Mucosa of descending colon (tissue), 3 donors: ENCODE measurements around the gene TSPO. TPM values are rescaled to one million over a fixed set of nuclear protein-coding genes. Genes with fewer than 3 reads are reported as not detected.

Experiments used
- ATAC-seq: fragments of 200-7000 bp; cut with Tn5 transposase; one replicate; pipeline ENCODE4 v1.9.1; 2020; ENCODE audit warnings: mild to moderate bottlenecking, moderate library complexity
- DNase-seq, 3 donors: peaks; one replicate each; pipeline ENCODE4 v3.0.0-alpha.2; 2020
- H3K36me3 ChIP-seq: fragments of 200-600 bp; one replicate; pipeline ENCODE4 v1.8.0; 2021; ENCODE audit warnings: low read depth, mild to moderate bottlenecking
- H3K4me1 ChIP-seq: fragments of 200-600 bp; one replicate; pipeline ENCODE4 v1.8.0; 2021; ENCODE audit warnings: low read depth, mild to moderate bottlenecking
- H3K4me3 ChIP-seq: fragments of 200-600 bp; one replicate; pipeline ENCODE4 v1.8.0; 2021; ENCODE audit warnings: mild to moderate bottlenecking
- H3K9me3 ChIP-seq: fragments of 200-600 bp; one replicate; pipeline ENCODE4 v1.8.0; 2021; ENCODE audit warnings: mild to moderate bottlenecking
- CTCF ChIP-seq: fragments of 200-600 bp; IDR thresholded peaks from one replicate; pipeline ENCODE4 v1.8.0; 2022; ENCODE audit warnings: antibody characterized with exemption, mild to moderate bottlenecking
- intact Hi-C, 2 donors: fragments of 100-400 bp; cut with DNase I in 1 of 2; cut with micrococcal nuclease in 1 of 2; formaldehyde crosslinking; loops; one replicate each; pipeline versions ENCODE4 v1.11.0 to v1.11.1; 2022; cut with DNase I, micrococcal nuclease
- total RNA-seq, 3 donors: library from RNA; stranded (reverse); fragmentation: NEBNext Ultra II Directional in 2 of 3; extraction: Animal tissue kit (Norgen Biotek cat#: 25700) in 2 of 3; gene quantifications; one replicate each; pipeline versions ENCODE4 v1.2.1 to v1.2.4, GENCODE V29; 2021 to 2023
- donor health status: DM: no; HTN: no; CAD: no; lungs with moderate emphysema.
- donor health status: DM: no; HTN: no; CAD: no.
- donor health status: DM: no; HTN: yes; CAD: no.

Gene TSPO
- total RNA-seq, 3 donors from 2014 or later = 134 to 281 (median 236) TPM

DNA sequence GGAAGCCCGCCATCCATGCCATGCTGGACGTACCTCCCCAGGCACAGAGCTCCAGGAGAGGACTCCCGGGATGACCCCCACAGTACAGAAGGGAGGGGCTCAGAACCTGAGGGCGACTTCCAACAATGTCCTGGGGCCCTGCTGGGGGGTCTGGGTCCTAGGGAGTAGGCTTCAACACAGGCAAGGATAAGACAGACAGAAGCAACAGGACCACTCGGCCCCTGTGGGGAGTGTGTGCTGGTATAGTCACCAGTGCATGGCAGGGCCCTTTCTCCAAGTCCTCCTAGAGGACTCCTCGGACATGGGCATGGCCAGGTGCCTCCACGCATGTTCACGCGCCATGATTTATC lies 18.7 kb downstream of the TSPO start:
- Histone ChIP-seq H3K9me3 (no peaks in the 10 kb centered on the region), H3K36me3 (peaks cover 5% of the 10 kb centered on the region), H3K4me3 (no peak overlapping the region), H3K4me1 (peaks cover 12% of the 10 kb centered on the region)
- intact Hi-C loops = no loop called here
- DNase-seq (peak in 2 of 3 donors; percentile 28 to 41), ATAC-seq (no peak)
- TF ChIP-seq CTCF = no peak

DNA sequence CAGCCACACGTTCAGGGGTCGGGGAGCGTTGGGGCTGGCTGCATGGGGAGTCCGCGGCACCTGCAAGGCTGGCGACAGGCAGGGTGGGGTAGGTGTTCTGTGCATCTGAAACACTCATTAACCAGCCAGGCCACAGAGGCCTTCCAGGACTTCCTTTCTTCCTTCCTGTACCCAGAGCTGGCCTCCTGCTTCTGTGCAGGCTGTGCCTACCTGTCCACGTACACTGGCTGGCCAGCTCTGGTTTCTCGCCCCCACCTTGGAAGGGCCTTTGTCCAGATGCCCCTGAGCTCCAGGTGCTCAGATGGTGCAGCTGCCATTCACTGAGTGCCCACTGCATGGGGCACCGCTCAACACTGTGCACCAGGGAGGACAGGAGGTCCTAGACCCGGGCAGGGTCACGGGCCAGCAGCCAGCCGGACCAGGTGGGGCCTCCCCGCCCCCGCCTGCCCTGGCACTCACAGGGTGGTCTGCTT lies 19.7 kb downstream of the TSPO start:
- H3K4me1 ChIP-seq = peaks cover 12% of the 10 kb centered on the region
- ATAC-seq (peak; percentile 87), DNase-seq (peak; percentile 63 to 76 (median 73))
- H3K4me3 ChIP-seq = no peak overlapping the region
- H3K36me3 ChIP-seq = peaks cover 5% of the 10 kb centered on the region
- H3K9me3 ChIP-seq = no peaks in the 10 kb centered on the region
- intact Hi-C loops = no loop called here
- no peak for TF ChIP-seq CTCF

DNA sequence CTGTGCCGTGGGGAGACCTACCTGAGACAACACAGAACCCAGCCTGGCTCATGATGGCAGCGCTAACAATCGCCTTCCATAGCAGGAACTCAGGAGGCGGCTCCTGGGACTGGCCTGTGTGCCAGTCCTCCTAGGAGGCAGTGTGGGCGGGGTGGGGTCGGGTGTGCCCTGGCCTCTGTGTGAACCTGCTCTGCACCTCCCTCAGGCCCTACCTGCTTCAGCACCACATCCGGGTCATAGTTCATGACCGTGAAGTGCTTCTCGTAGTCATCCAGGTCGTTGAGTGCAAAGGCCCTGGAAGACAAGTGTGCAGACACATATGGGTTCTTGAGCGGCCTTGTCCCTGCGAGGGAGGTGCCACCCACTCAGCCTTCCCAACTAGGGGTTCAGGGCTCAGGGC lies 20.2 kb downstream of the TSPO start:
- intact Hi-C loops = no loop called here
- Histone ChIP-seq H3K4me1 (peaks cover 12% of the 10 kb centered on the region), H3K4me3 (no peak overlapping the region), H3K9me3 (no peaks in the 10 kb centered on the region), H3K36me3 (peaks cover 5% of the 10 kb centered on the region)
- ATAC-seq (peak; percentile 94), DNase-seq (peak; percentile 87 to 92 (median 92))
- TF ChIP-seq CTCF = no peak

DNA sequence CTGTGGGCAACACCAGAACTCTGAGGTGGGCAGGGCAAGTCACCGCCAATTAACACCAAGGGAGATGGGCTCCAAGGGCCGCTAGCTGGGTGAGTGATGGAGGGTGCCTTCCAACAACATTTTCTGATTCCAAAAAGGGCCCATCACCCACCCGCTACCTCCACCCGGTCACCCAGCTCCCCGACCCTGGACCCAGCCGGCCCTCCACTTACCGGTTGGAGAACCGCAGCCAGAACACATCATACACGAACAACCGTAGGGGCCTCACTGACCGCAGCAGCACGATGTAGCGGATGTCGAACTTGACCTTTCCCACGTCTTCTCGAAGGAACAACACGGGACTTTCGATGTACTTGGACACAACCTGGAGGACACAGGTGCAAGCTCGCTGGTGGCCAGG lies 20.8 kb downstream of the TSPO start:
- ATAC-seq (no peak), DNase-seq (peak in 1 of 3 donors; percentile 51)
- peaks cover 12% of the 10 kb centered on the region for H3K4me1 ChIP-seq
- H3K36me3 ChIP-seq = peaks cover 5% of the 10 kb centered on the region
- H3K4me3 ChIP-seq = no peak overlapping the region
- no peaks in the 10 kb centered on the region for H3K9me3 ChIP-seq
- TF ChIP-seq CTCF = no peak
- intact Hi-C loops = no loop called here

DNA sequence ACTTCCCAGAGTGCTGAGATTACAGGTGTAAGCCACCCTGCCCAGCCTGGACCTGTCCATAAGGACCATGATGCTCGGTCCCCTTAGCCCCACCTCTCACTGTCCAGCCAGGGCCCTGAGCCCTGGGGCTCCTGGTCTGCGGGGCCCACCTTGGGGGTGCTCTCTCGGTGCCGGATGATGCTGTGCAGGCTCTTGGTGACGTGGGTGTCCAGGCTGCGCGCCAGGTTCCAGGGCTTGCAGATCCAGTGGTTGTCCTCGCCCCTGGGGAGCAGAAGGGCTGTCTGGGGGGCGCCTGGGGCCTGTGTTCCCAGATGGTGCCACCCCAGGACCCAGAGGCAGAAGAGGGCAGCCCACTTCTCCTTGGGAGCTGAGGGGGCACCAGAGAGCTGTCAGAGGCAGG lies 22.2 kb downstream of the TSPO start:
- Histone ChIP-seq H3K9me3 (no peaks in the 10 kb centered on the region), H3K4me3 (no peak overlapping the region), H3K4me1 (peaks cover 12% of the 10 kb centered on the region), H3K36me3 (no peaks in the 10 kb centered on the region)
- ATAC-seq (no peak), DNase-seq (peak in 2 of 3 donors; percentile 28 to 46)
- intact Hi-C loops = no loop called here
- TF ChIP-seq CTCF = no peak
